ENCODE measurements around the gene UQCRH. TPM values are rescaled to one million over a fixed set of nuclear protein-coding genes. Genes with fewer than 3 reads are reported as not detected.
"Not testable (repeated sequence)": the region's sequence is repeated elsewhere in the genome, so short reads cannot be mapped to it uniquely, and the experiment has no call there.

Gene UQCRH
- total RNA-seq, 1 donor from 2014 or later: 167 TPM

- no peak for TF ChIP-seq CTCF (IDR thresholded peaks at IDR 0.05)
- no peak overlapping the region for H3K4me3 Mint-ChIP-seq (ENCODE audit: unreplicated experiment)
- no peak for DNase-seq (ENCODE audit: low spot score)
- no peaks in the 10 kb centered on the region for H3K36me3 Mint-ChIP-seq (ENCODE audit: low read depth)
- no peak overlapping the region for H3K27ac Mint-ChIP-seq (ENCODE audit: unreplicated experiment)
- H3K27me3 Mint-ChIP-seq (ENCODE audit: low read depth): no peaks in the 10 kb centered on the region
- peaks cover 11% of the 10 kb centered on the region for H3K4me1 Mint-ChIP-seq (ENCODE audit: low read depth)
- H3K9me3 Mint-ChIP-seq (ENCODE audit: low read depth): no peaks in the 10 kb centered on the region
Observed at GRCh38 chr1:46335081-46335480, 31.6 kb downstream of the UQCRH start.

- not testable (repeated sequence) for H3K4me3 Mint-ChIP-seq (ENCODE audit: unreplicated experiment); H3K27ac Mint-ChIP-seq (ENCODE audit: unreplicated experiment); H3K27me3 Mint-ChIP-seq (ENCODE audit: low read depth); DNase-seq (ENCODE audit: low spot score); H3K9me3 Mint-ChIP-seq (ENCODE audit: low read depth); H3K36me3 Mint-ChIP-seq (ENCODE audit: low read depth)
- peaks cover 31% of the 10 kb centered on the region for H3K4me1 Mint-ChIP-seq (ENCODE audit: low read depth)
Observed at GRCh38 chr1:46337409-46337808, 33.9 kb downstream of the UQCRH start.

- Mint-ChIP-seq H3K27ac (ENCODE audit: unreplicated experiment) (peak within 1 kb of the TSS; percentile 100), H3K36me3 (ENCODE audit: low read depth) (peaks cover 5% of the 10 kb centered on the region), H3K9me3 (ENCODE audit: low read depth) (no peaks in the 10 kb centered on the region), H3K27me3 (ENCODE audit: low read depth) (no peaks in the 10 kb centered on the region), H3K4me1 (ENCODE audit: low read depth) (peaks cover 47% of the 10 kb centered on the region), H3K4me3 (ENCODE audit: unreplicated experiment) (peak within 1 kb of the TSS; percentile 100)
- TF ChIP-seq CTCF (IDR thresholded peaks at IDR 0.05): peak; percentile 87
- peak; percentile 95 for DNase-seq (ENCODE audit: low spot score)
Observed at GRCh38 chr1:46340404-46341221, 37.1 kb downstream of the UQCRH start, which contains the start of gene NSUN4. NSUN4 (plus strand) TSS chr1:46340807; CDS start chr1:46340827, 20 bp downstream.

GRCh38 chr1:46341222-46342083 lies 38.0 kb downstream of the UQCRH start:
- Mint-ChIP-seq H3K4me1 (ENCODE audit: low read depth) (peaks cover 47% of the 10 kb centered on the region), H3K27ac (ENCODE audit: unreplicated experiment) (peak overlapping the region; percentile 100), H3K36me3 (ENCODE audit: low read depth) (peaks cover 8% of the 10 kb centered on the region), H3K4me3 (ENCODE audit: unreplicated experiment) (peak overlapping the region; percentile 100), H3K27me3 (ENCODE audit: low read depth) (no peaks in the 10 kb centered on the region), H3K9me3 (ENCODE audit: low read depth) (no peaks in the 10 kb centered on the region)
- no peak for TF ChIP-seq CTCF (IDR thresholded peaks at IDR 0.05)
- no peak for DNase-seq (ENCODE audit: low spot score)

GRCh38 chr1:46342084-46342656 lies 38.7 kb downstream of the UQCRH start:
- Mint-ChIP-seq H3K9me3 (ENCODE audit: low read depth) (no peaks in the 10 kb centered on the region), H3K36me3 (ENCODE audit: low read depth) (peaks cover 9% of the 10 kb centered on the region), H3K4me1 (ENCODE audit: low read depth) (peaks cover 47% of the 10 kb centered on the region), H3K27ac (ENCODE audit: unreplicated experiment) (peak overlapping the region; percentile 100), H3K4me3 (ENCODE audit: unreplicated experiment) (peak overlapping the region; percentile 100), H3K27me3 (ENCODE audit: low read depth) (no peaks in the 10 kb centered on the region)
- no peak for DNase-seq (ENCODE audit: low spot score)
- TF ChIP-seq CTCF (IDR thresholded peaks at IDR 0.05): peak; percentile 62

Data from chondrocyte (in vitro differentiated cells).